Measurements from ENCODE around the gene HEATR5A. TPM values are rescaled to one million over a fixed set of nuclear protein-coding genes. Genes with fewer than 3 reads are reported as not detected.
A peak's percentile ranks its signal among the peaks of the same experiment; 100 is the strongest.
"Not testable (repeated sequence)": the region's sequence is repeated elsewhere in the genome, so short reads cannot be mapped to it uniquely, and the experiment has no call there.

The HEATR5A gene
- total RNA-seq, 4 donors from 2014 or later = 22.9 to 32.0 (median 25.8) TPM

GRCh38 chr14:31382221-31382620 lies 38.1 kb downstream of the HEATR5A start:
- Histone ChIP-seq H3K4me1 (no peaks in the 10 kb centered on the region), H3K27ac (no peak overlapping the region), H3K9me3 (no peaks in the 10 kb centered on the region), H3K36me3 (peaks cover 0 to 78% (median 4%) of the 10 kb centered on the region in 3 donors), H3K27me3 (no peaks in the 10 kb centered on the region), H3K4me3 (no peak overlapping the region)
- 91 to 93% methylated on average over 1 of the region's 1 CpG for WGBS, 2 donors
- TF ChIP-seq CTCF (IDR thresholded peaks at IDR 0.05) (no peak), POLR2A (IDR thresholded peaks at IDR 0.05) (no peak), EP300 (IDR thresholded peaks at IDR 0.05) (no peak)
- no peak for DNase-seq (ENCODE audit: low spot score in 2 of 2)

- no peak for TF ChIP-seq CTCF (IDR thresholded peaks at IDR 0.05)
- TF ChIP-seq EP300 (IDR thresholded peaks at IDR 0.05) = no peak
- TF ChIP-seq POLR2A (IDR thresholded peaks at IDR 0.05) = no peak
- Histone ChIP-seq H3K27ac (no peak overlapping the region), H3K9me3 (no peaks in the 10 kb centered on the region), H3K36me3 (peaks cover 0 to 77% (median 4%) of the 10 kb centered on the region in 3 donors), H3K4me3 (no peak overlapping the region), H3K4me1 (no peaks in the 10 kb centered on the region), H3K27me3 (no peaks in the 10 kb centered on the region)
- WGBS, 2 donors = 90 to 94% methylated on average over 3 of the region's 3 CpGs
- DNase-seq (ENCODE audit: low spot score in 2 of 2) = no peak
These were observed 40.2 kb downstream of the HEATR5A start for GRCh38 chr14:31380106-31380505.

- not testable (repeated sequence) for H3K4me1 ChIP-seq; H3K9me3 ChIP-seq; H3K27ac ChIP-seq; DNase-seq (ENCODE audit: low spot score in 2 of 2); H3K4me3 ChIP-seq; H3K27me3 ChIP-seq
- WGBS, 2 donors = 94% methylated on average over 16 of the region's 16 CpGs
- H3K36me3 ChIP-seq = peaks cover 0 to 79% (median 0%) of the 10 kb centered on the region in 3 donors
These were observed 41.0 kb downstream of the HEATR5A start for GRCh38 chr14:31379125-31379947.

GRCh38 chr14:31377433-31377832 lies 42.9 kb downstream of the HEATR5A start:
- TF ChIP-seq EP300 (IDR thresholded peaks at IDR 0.05) = no peak
- TF ChIP-seq POLR2A (IDR thresholded peaks at IDR 0.05) = no peak
- no peak for TF ChIP-seq CTCF (IDR thresholded peaks at IDR 0.05)
- Histone ChIP-seq H3K27ac (peak overlapping the region in 1 of 4 donors; percentile 13), H3K27me3 (no peaks in the 10 kb centered on the region), H3K4me3 (no peak overlapping the region), H3K36me3 (peaks cover 0 to 80% (median 0%) of the 10 kb centered on the region in 3 donors), H3K4me1 (no peaks in the 10 kb centered on the region), H3K9me3 (no peaks in the 10 kb centered on the region)
- 92 to 97% methylated on average over 5 of the region's 5 CpGs for WGBS, 2 donors
- no peak for DNase-seq (ENCODE audit: low spot score in 2 of 2)

GRCh38 chr14:31371646-31372045 lies 48.7 kb downstream of the HEATR5A start:
- Histone ChIP-seq H3K4me3 (no peak overlapping the region), H3K27ac (no peak overlapping the region), H3K36me3 (peaks cover 0 to 82% (median 0%) of the 10 kb centered on the region in 3 donors), H3K4me1 (no peaks in the 10 kb centered on the region), H3K27me3 (no peaks in the 10 kb centered on the region), H3K9me3 (no peaks in the 10 kb centered on the region)
- 60 to 66% methylated on average over 2 of the region's 2 CpGs for WGBS, 2 donors
- DNase-seq (ENCODE audit: low spot score in 2 of 2) = no peak
- TF ChIP-seq EP300 (IDR thresholded peaks at IDR 0.05) = no peak
- TF ChIP-seq CTCF (IDR thresholded peaks at IDR 0.05) = no peak
- TF ChIP-seq POLR2A (IDR thresholded peaks at IDR 0.05) = no peak

Measured in tibial nerve (tissue), 4 donors.